ENCODE measurements around the gene UBD.

Gene UBD

GRCh38 chr6:29559524-29560287, at the start of gene UBD:
Gene UBD, minus strand, starts transcription at chr6:29559732. Its CDS starts 31 bp downstream, at chr6:29559701.
- H3K27ac ChIP-seq (ENCODE audit: poor library complexity, severe bottlenecking): no peak within 1 kb of the TSS
- H3K9me3 ChIP-seq (ENCODE audit: severe bottlenecking): no peaks in the 10 kb centered on the region
- no peaks in the 10 kb centered on the region for H3K4me1 ChIP-seq (ENCODE audit: insufficient read depth, poor library complexity, severe bottlenecking)
- H3K27me3 ChIP-seq (ENCODE audit: insufficient read depth, poor library complexity, severe bottlenecking): peaks cover 55% of the 10 kb centered on the region
- no peaks in the 10 kb centered on the region for H3K36me3 ChIP-seq (ENCODE audit: low read depth)
- ATAC-seq (ENCODE audit: low read depth) (no peak), DNase-seq (ENCODE audit: low spot score) (no peak)
- TF ChIP-seq CTCF (IDR thresholded peaks at IDR 0.05; ENCODE audit: poor library complexity, severe bottlenecking): no peak
- no peak within 1 kb of the TSS for H3K4me3 ChIP-seq (ENCODE audit: severe bottlenecking)

- H3K4me1 ChIP-seq (ENCODE audit: insufficient read depth, poor library complexity, severe bottlenecking): no peaks in the 10 kb centered on the region
- no peaks in the 10 kb centered on the region for H3K9me3 ChIP-seq (ENCODE audit: severe bottlenecking)
- ATAC-seq (ENCODE audit: low read depth) (no peak), DNase-seq (ENCODE audit: low spot score) (no peak)
- no peak for TF ChIP-seq CTCF (IDR thresholded peaks at IDR 0.05; ENCODE audit: poor library complexity, severe bottlenecking)
- no peaks in the 10 kb centered on the region for H3K27me3 ChIP-seq (ENCODE audit: insufficient read depth, poor library complexity, severe bottlenecking)
- H3K4me3 ChIP-seq (ENCODE audit: severe bottlenecking): no peak overlapping the region
- H3K36me3 ChIP-seq (ENCODE audit: low read depth): peaks cover 64% of the 10 kb centered on the region
- H3K27ac ChIP-seq (ENCODE audit: poor library complexity, severe bottlenecking): no peak overlapping the region
Observed at GRCh38 chr6:29608131-29608530, 48.6 kb upstream of the UBD start.

- DNase-seq (ENCODE audit: low spot score): no peak
- H3K4me1 ChIP-seq (ENCODE audit: insufficient read depth, poor library complexity, severe bottlenecking): no peaks in the 10 kb centered on the region
- no peak for TF ChIP-seq CTCF (IDR thresholded peaks at IDR 0.05; ENCODE audit: poor library complexity, severe bottlenecking)
- H3K36me3 ChIP-seq (ENCODE audit: low read depth): peaks cover 42% of the 10 kb centered on the region
- no peaks in the 10 kb centered on the region for H3K9me3 ChIP-seq (ENCODE audit: severe bottlenecking)
- no peak overlapping the region for H3K4me3 ChIP-seq (ENCODE audit: severe bottlenecking)
- no peaks in the 10 kb centered on the region for H3K27me3 ChIP-seq (ENCODE audit: insufficient read depth, poor library complexity, severe bottlenecking)
- H3K27ac ChIP-seq (ENCODE audit: poor library complexity, severe bottlenecking): no peak overlapping the region
- ATAC-seq (ENCODE audit: low read depth): no peak
Observed at GRCh38 chr6:29603930-29604329, 44.4 kb upstream of the UBD start.

- ATAC-seq (ENCODE audit: low read depth) (no peak), DNase-seq (ENCODE audit: low spot score) (no peak)
- Histone ChIP-seq H3K27me3 (ENCODE audit: insufficient read depth, poor library complexity, severe bottlenecking) (no peaks in the 10 kb centered on the region), H3K36me3 (ENCODE audit: low read depth) (peaks cover 40% of the 10 kb centered on the region), H3K4me3 (ENCODE audit: severe bottlenecking) (no peak overlapping the region), H3K27ac (ENCODE audit: poor library complexity, severe bottlenecking) (no peak overlapping the region), H3K9me3 (ENCODE audit: severe bottlenecking) (no peaks in the 10 kb centered on the region), H3K4me1 (ENCODE audit: insufficient read depth, poor library complexity, severe bottlenecking) (no peaks in the 10 kb centered on the region)
- no peak for TF ChIP-seq CTCF (IDR thresholded peaks at IDR 0.05; ENCODE audit: poor library complexity, severe bottlenecking)
Observed at GRCh38 chr6:29603456-29603855, 43.9 kb upstream of the UBD start.
